HCT116 (cell line): ENCODE measurements around the gene ATF5. TPM values are rescaled to one million over a fixed set of nuclear protein-coding genes. Genes with fewer than 3 reads are reported as not detected.
A peak's percentile ranks its signal among the peaks of the same experiment; 100 is the strongest.
"Not testable (repeated sequence)": the region's sequence is repeated elsewhere in the genome, so short reads cannot be mapped to it uniquely, and the experiment has no call there.

Experiments
- ATAC-seq: fragments of 200-7000 bp; cut with Tn5 transposase; 2 replicates; pipeline ENCODE4 v1.9.1; 2020; ENCODE audit warnings: mild to moderate bottlenecking, moderate library complexity
- BruUV-seq: library from RNA; stranded (reverse); fragments of 400-500 nt; replicated peaks from 2 replicates; lab custom pipeline; 2021; lab: Mats Ljungman, UMichigan
- CTCF ChIA-PET: fragments of 300-600 bp; sonication (Branson Sonifier 250); formaldehyde crosslinking; loops from one replicate; lab custom pipeline; 2021; ENCODE audit warnings: antibody characterized with exemption; lab: Charles Lee
- POLR2A ChIA-PET: fragments of 300-600, 350-600 bp; sonication (Branson Sonifier 250); formaldehyde crosslinking; loops from one replicate; lab custom pipeline; 2021; ENCODE audit warnings: antibody characterized with exemption; lab: Charles Lee
- RAD21 ChIA-PET, 2 experiments: fragments of 300-600 bp; sonication (Branson Sonifier 250); formaldehyde crosslinking; loops; one replicate each; lab custom pipeline; 2023; ENCODE audit warnings: low total read pairs in 2 of 2; ENCODE audit not compliant: uncharacterized antibody in 2 of 2, unreplicated experiment in 2 of 2, low non-redundant PET in 1 of 2; lab: Charles Lee
- DNase-seq: peaks from one replicate; pipeline ENCODE4 v3.0.0-alpha.2; 2010; ENCODE audit warnings: low read depth, low spot score
- H2AFZ ChIP-seq: fragments of 200-600 bp; shearing (Covaris generic), sonication (generic); 2 replicates; pipeline ENCODE4 v1.6.1; 2017; ENCODE audit warnings: low read depth, mixed run types, mixed read lengths, antibody characterized with exemption, low read length; ENCODE audit not compliant: poor library complexity, severe bottlenecking
- H3K27ac ChIP-seq: 2 replicates; pipeline ENCODE4 v1.5.1; 2012; ENCODE audit warnings: low read depth, low read length
- H3K27me3 ChIP-seq: fragments of 200-600 bp; sonication (generic); 2 replicates; pipeline ENCODE4 v1.6.1; 2016; ENCODE audit warnings: mixed run types, low read length, mixed read lengths; ENCODE audit not compliant: insufficient read depth
- H3K36me3 ChIP-seq, 2 experiments: fragments of 200-500 bp in 1 of 2; fragments of 200-600 bp in 1 of 2; sonication (Bioruptor generic) in 1 of 2; sonication (generic) in 1 of 2; 2 replicates each; pipeline versions ENCODE4 v1.5.1 to v1.6.1; 2014 to 2016; ENCODE audit warnings: low read length in 2 of 2, inconsistent platforms in 1 of 2, mixed read lengths in 1 of 2, mixed run types in 1 of 2; ENCODE audit not compliant: insufficient read depth in 2 of 2, control insufficient read depth in 1 of 2
- H3K4me1 ChIP-seq, 2 experiments: fragments of 200-600 bp in 1 of 2; sonication (generic) in 1 of 2; 2 replicates each; pipeline versions ENCODE4 v1.5.1 to v1.6.1; 2012 to 2017; ENCODE audit warnings: low read length in 2 of 2, inconsistent platforms in 1 of 2, mild to moderate bottlenecking in 1 of 2, mixed read lengths in 1 of 2, mixed run types in 1 of 2, moderate library complexity in 1 of 2; ENCODE audit not compliant: insufficient read depth in 2 of 2, control insufficient read depth in 1 of 2
- H3K4me2 ChIP-seq: fragments of 200-600 bp; sonication (generic); 2 replicates; pipeline ENCODE4 v1.6.1; 2017; ENCODE audit warnings: mixed run types, low read length, mixed read lengths
- H3K4me3 ChIP-seq, 2 experiments: fragments of 200-600 bp in 1 of 2; sonication (generic) in 1 of 2; replicated peaks in 1 of 2; 2 replicates each; pipeline ENCODE4 v1.5.1; 2011 to 2016; ENCODE audit warnings: low read length in 2 of 2, control low read depth in 1 of 2, low read depth in 1 of 2, mild to moderate bottlenecking in 1 of 2, mixed read lengths in 1 of 2, mixed run types in 1 of 2
- H3K79me2 ChIP-seq: fragments of 200-600 bp; sonication (generic); 2 replicates; pipeline ENCODE4 v1.6.1; 2017; ENCODE audit warnings: mild to moderate bottlenecking, mixed run types, low read length, moderate library complexity, mixed read lengths; ENCODE audit not compliant: insufficient read depth
- H3K9ac ChIP-seq: fragments of 200-600 bp; sonication (generic); 2 replicates; pipeline ENCODE4 v1.6.1; 2016; ENCODE audit warnings: low read length, mixed read lengths
- H3K9me2 ChIP-seq: fragments of 200-600 bp; sonication (generic), shearing (Covaris generic); 2 replicates; pipeline ENCODE4 v1.6.1; 2017; ENCODE audit warnings: mixed run types, mild to moderate bottlenecking, moderate library complexity; ENCODE audit not compliant: insufficient read depth
- H3K9me3 ChIP-seq, 2 experiments: fragments of 200-500 bp in 1 of 2; fragments of 200-600 bp in 1 of 2; sonication (Bioruptor generic) in 1 of 2; sonication (generic) in 1 of 2; 2 replicates each; pipeline ENCODE4 v1.6.1; 2014 to 2017; ENCODE audit warnings: low read length in 2 of 2, mixed read lengths in 2 of 2, inconsistent platforms in 1 of 2, low read depth in 1 of 2, mild to moderate bottlenecking in 1 of 2, mixed run types in 1 of 2, moderate library complexity in 1 of 2; ENCODE audit not compliant: control insufficient read depth in 1 of 2, insufficient read depth in 1 of 2
- H4K20me1 ChIP-seq: fragments of 200-600 bp; sonication (generic), shearing (Covaris generic); 2 replicates; pipeline ENCODE4 v1.6.1; 2017; ENCODE audit warnings: mixed run types, mild to moderate bottlenecking, moderate library complexity; ENCODE audit not compliant: insufficient read depth
- ATF3 ChIP-seq: IDR thresholded peaks from 2 replicates; pipeline ENCODE4 v1.6.1; 2012
- CBX3 ChIP-seq: IDR thresholded peaks from 2 replicates; pipeline ENCODE4 v1.6.1; 2012; ENCODE audit warnings: low read depth
- EGR1 ChIP-seq: IDR thresholded peaks from 2 replicates; pipeline ENCODE4 v1.6.1; 2012; ENCODE audit warnings: low read depth
- EZH2 ChIP-seq: fragments of 200-600 bp; sonication (generic); IDR thresholded peaks from 2 replicates; pipeline ENCODE4 v1.6.1; 2017; ENCODE audit warnings: antibody characterized with exemption, mixed run types
- FOSL1 ChIP-seq: IDR thresholded peaks from 2 replicates; pipeline ENCODE4 v1.6.1; 2012; ENCODE audit warnings: low read depth
- POLR2AphosphoS5 ChIP-seq: IDR thresholded peaks from 2 replicates; pipeline ENCODE4 v1.6.1; 2011; ENCODE audit warnings: mild to moderate bottlenecking, low read depth, low read length, moderate library complexity
- SIN3A ChIP-seq: IDR thresholded peaks from 2 replicates; pipeline ENCODE4 v1.6.1; 2012; ENCODE audit warnings: low read depth
- SP1 ChIP-seq: IDR thresholded peaks from 2 replicates; pipeline ENCODE4 v1.6.1; 2012; ENCODE audit warnings: low read depth
- SRF ChIP-seq: IDR thresholded peaks from 2 replicates; pipeline ENCODE4 v1.6.1; 2012; ENCODE audit warnings: low read depth
- TCF7L2 ChIP-seq: IDR thresholded peaks from 2 replicates; pipeline ENCODE4 v1.7.0; 2011; ENCODE audit warnings: borderline replicate concordance, inconsistent platforms; ENCODE audit not compliant: insufficient read depth, insufficient read length; ENCODE audit errors: extremely low read depth
- ZBTB33 ChIP-seq: IDR thresholded peaks from 2 replicates; pipeline ENCODE4 v1.6.1; 2011; ENCODE audit warnings: mild to moderate bottlenecking, low read length, moderate library complexity; ENCODE audit not compliant: insufficient replicate concordance; ENCODE audit errors: extremely low read depth
- ZFX ChIP-seq: fragments of 450-650 bp; IDR thresholded peaks from 2 replicates; pipeline ENCODE4 v1.6.1; 2017
- ZNF274 ChIP-seq: fragments of 200-500 bp; sonication (Bioruptor generic); IDR thresholded peaks from 2 replicates; pipeline ENCODE4 v1.6.1; 2014; ENCODE audit warnings: mild to moderate bottlenecking, low read depth, low read length, inconsistent platforms
- intact Hi-C: fragments of 100-400 bp; cut with micrococcal nuclease; formaldehyde crosslinking; loops from 2 replicates; pipeline ENCODE4 v1.10.0; 2022
- total RNA-seq: library from RNA; stranded (reverse); gene quantifications from one replicate; pipeline ENCODE4 v1.2.1, GENCODE V29; 2021; ENCODE audit not compliant: unreplicated experiment

ATF5 gene
- total RNA-seq, 1 experiment from 2014 or later, result 28.2 TPM

GRCh38 chr19:49968279-49968922, 39.4 kb downstream of the ATF5 start:
- no peaks in the 10 kb centered on the region for H3K4me1 ChIP-seq
- no peak for TF ChIP-seq FOSL1
- no peak for TF ChIP-seq POLR2AphosphoS5
- no peak for TF ChIP-seq ZBTB33
- no peak for TF ChIP-seq ATF3
- TF ChIP-seq ZNF274, result no peak
- no peak for TF ChIP-seq TCF7L2
- TF ChIP-seq SRF, result no peak
- no peak for TF ChIP-seq EZH2
- no peak for TF ChIP-seq SIN3A
- TF ChIP-seq ZFX, result no peak
- TF ChIP-seq CBX3, result no peak
- no peak for TF ChIP-seq EGR1
- no peak for TF ChIP-seq SP1
- intact Hi-C loops, result no loop called here
- H3K27me3 ChIP-seq, result no peaks in the 10 kb centered on the region
- no peak overlapping the region for H3K4me2 ChIP-seq
- CTCF ChIA-PET, result no interaction called here
- POLR2A ChIA-PET, result no interaction called here
- H2AFZ ChIP-seq, result no peak overlapping the region
- no peak overlapping the region for H3K9ac ChIP-seq
- no peaks in the 10 kb centered on the region for H3K36me3 ChIP-seq
- ATAC-seq (no peak), DNase-seq (no peak)
- no peaks in the 10 kb centered on the region for H4K20me1 ChIP-seq
- H3K79me2 ChIP-seq, result no peaks in the 10 kb centered on the region
- no peak overlapping the region for H3K27ac ChIP-seq
- no TSS peak for BruUV-seq
- H3K4me3 ChIP-seq, result no peak overlapping the region
- RAD21 ChIA-PET, result no interaction called here
- H3K9me3 ChIP-seq, result no peaks in the 10 kb centered on the region
- H3K9me2 ChIP-seq, result no peaks in the 10 kb centered on the region

- intact Hi-C loops, DNase-seq, H3K36me3 ChIP-seq, H4K20me1 ChIP-seq, H3K4me3 ChIP-seq, BruUV-seq, H3K27me3 ChIP-seq, H3K9me2 ChIP-seq, H3K4me1 ChIP-seq, H3K9ac ChIP-seq, H3K4me2 ChIP-seq, H2AFZ ChIP-seq, RAD21 ChIA-PET, H3K79me2 ChIP-seq, H3K9me3 ChIP-seq, H3K27ac ChIP-seq, CTCF ChIA-PET, POLR2A ChIA-PET: not testable (repeated sequence)
- ATAC-seq, result 0 out of 2 replicates have a peak, but pooled peaks have one; percentile 32
Observed at GRCh38 chr19:49969355-49969754, 40.4 kb downstream of the ATF5 start.
